GM18502 (cell line): ENCODE measurements around the gene HLA-DPB1.
A peak's percentile ranks its signal among the peaks of the same experiment; 100 is the strongest.
"Not testable (repeated sequence)": the region's sequence is repeated elsewhere in the genome, so short reads cannot be mapped to it uniquely, and the experiment has no call there.

ENCODE experiments used
- ATAC-seq: cut with Tn5 transposase; IDR thresholded peaks from one replicate; pipeline ENCODE4 v1.9.1; 2021; ENCODE audit warnings: mild to moderate bottlenecking; ENCODE audit not compliant: unreplicated experiment, poor library complexity

HLA-DPB1 gene

DNA sequence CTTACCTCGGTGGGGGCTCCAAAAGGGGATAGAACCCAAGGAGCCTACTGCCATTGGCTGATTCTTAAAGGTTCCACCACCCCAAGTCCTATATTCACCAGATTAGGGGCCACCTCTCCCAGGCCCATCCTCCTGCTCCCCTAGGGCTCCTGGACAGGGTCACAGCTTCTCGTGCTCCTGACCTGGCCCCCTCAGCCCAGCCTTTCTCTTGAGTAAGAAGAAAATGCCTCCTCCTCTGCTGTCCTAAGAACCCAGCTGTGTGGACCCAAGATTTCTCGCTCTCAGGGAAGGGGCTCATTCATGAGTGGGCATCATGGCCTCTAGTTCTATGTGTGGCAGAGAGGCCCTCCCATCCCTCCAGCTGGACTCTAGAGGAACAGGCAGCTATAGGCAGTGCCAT, 16.6 kb downstream of the HLA-DPB1 start:
- no peak for ATAC-seq

DNA sequence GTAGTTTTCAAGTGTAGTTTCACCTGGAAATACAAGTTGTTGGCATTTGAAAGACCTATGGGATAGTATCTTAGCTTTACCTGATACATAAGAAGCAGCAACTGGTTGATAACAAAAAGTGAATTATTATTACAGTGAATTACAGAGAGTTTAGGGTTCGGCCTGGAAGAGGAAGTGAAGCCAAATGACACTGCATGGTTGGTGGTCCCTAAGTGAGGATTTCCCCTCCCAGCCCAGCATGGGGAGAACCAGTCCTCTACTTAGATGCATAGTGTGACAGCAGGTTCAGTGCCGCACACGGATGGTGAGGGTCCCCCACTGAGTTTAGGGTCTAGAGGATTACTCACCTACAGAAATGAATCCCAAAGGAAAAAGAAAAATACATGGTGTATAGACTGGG, 18.1 kb downstream of the HLA-DPB1 start:
- ATAC-seq = no peak

DNA sequence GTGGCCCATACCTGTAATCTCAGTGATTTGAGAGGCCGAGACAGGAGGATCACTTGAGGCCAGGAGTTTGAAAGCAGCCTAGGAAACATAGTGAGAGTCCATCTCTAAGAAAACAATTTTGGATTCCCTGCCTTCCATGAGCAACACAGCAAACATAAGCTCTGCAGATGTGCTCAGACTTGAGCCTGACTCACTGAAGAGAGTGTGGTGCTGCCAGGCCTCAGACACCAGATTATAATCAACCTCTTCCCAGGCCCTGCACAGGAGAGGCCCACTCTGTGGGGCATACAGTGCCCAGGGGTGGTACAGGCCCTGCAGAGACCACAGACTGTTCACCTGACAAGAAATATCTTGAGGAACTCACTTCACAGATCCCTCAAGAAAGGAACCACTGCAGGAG, 19.9 kb downstream of the HLA-DPB1 start:
- ATAC-seq = no peak

DNA sequence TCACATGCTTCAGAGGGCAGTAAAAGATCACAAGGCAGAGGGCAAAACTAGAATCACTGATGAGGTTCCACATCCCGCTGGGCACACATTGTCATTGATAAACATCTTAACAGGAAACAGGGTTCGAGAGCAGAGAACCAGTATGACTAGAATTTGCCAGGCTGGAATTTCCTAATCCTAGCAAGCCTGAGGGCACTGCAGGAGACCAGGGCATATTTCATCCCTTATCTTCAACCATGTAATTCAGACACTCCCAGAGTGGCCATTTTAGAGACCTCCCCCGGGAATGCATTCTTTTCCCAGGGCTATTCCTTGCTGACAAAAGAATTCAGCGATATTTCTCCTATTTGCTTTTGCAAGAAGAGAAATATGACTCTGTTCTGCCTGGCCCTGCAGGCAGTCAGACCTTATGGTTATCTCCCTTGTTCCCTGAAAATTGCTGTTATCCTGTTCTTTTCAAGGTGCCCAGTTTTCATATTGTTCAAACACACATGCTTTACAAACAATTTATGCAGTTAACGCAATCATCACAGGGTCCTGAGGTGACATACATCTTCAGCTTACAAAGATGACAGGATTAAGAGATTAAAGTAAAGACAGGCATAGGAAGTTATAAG, 25.4 kb downstream of the HLA-DPB1 start:
- ATAC-seq = not testable (repeated sequence)

DNA sequence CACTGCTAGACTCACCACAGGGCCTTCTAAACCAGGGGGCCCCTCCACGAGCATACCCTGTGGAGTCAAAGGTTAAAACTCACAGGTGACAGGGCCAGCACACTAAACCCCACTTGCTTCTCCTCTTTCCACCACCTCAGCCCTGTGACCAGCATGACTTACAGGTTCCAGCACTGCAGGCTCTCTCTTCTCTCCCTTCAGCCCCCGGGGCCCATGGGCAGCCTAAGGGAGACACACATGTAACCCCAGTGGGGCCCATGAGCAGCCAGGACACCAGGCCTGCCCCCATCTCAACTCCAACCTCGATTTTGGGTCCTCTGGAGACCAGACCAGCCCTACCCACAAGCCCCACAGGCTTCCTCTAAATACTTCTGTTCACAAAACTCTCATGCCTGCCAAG, 28.0 kb downstream of the HLA-DPB1 start:
- no peak for ATAC-seq

DNA sequence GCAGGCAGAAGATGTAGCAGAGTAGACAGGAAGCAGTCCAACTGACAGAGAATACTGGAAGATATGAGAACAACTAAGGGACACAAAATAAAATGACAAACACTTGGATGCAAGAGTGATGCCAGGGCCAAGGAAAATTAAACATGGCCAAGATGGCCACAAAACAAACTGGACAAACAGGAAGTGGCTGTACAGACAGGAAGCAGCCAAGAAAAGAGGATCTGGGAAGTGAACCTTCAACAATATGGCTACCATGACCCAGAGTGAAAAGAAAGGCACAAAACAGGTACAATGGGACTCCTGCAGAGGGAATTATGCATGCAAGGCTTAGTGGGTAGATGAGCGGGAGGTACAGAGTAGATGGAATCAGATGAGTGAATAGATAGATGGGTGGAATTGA, 29.1 kb downstream of the HLA-DPB1 start:
- no peak for ATAC-seq

DNA sequence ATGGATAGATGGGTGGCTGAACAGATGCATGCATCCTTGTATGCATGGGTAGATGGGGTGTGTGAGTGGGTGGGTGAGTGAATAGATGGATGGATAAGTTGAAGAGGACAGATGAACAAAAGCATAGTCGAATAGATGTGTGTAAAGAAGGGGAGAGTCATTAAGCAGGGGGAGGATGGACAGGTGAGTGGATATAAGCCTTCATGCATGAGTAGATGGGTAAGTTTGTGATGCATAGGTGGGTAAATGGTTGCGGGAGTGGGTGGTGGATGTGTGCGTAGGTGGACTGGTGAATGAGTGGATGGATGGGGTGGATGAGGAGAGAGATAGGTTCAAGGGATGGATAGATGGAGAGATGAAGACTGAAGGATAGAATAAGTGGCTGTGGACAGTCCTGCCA, 29.6 kb downstream of the HLA-DPB1 start:
- ATAC-seq = no peak

DNA sequence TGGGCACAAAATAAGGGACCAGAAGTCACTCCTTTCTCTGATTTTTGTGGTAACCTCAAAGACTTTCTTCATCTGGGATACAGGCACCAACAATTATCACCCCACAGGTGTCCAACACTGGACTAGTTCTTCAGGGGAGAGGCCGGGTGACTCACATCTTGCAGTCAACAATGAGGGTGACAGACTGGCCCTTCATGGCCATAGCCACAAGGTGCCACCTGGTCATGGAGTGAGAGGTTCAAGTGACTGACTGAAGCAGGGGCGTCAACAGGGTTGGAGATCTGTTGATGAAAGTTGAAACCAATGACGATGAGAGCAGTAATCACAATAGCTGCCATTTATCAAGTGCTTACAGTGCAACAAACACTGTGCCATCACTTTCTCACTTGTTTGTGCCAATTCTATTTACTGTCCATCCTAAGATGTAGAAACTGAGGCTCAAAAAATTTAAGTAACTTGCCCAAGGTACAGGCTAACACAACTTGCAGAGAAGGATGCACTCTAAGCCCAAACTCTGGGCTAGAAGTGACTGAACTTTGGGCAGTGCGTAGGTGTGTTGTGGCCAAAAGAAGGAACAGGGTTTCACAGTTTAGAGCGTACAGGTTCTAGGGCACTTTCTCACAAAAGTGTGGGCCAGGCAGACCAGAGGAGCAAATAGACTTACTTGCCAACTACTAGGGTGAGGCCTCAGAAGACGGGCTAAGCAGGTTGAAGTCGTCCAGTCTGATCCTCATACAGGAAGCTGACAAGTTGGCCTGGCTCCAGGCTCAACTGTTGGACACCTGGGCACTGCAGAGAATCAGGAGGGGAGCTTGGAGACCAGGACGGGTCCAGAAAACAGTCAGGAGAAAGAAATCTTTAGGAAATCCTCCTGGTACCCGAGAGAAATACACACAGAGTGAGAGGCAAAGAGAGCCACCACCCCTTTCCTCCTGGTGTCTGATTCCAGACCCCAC, 30.4 kb downstream of the HLA-DPB1 start:
- ATAC-seq = no peak

DNA sequence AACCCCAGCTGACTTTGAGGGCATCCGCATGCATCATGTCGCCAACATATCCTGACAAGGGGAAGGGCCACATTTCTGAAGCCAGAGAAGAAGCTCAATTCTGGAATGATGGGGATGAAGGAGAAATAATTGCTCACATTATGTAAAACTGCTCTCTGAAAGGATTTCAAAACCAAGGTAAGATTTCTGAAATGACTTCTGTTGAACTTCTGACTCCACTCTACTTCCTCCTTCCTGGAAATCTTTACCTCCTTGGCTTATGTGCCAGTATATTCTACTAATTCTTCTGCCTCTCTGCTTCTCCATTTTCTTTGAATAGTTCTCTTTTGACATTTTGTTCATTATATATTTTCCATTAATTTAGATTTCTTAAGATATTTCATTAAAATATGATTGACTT, 31.9 kb downstream of the HLA-DPB1 start:
- ATAC-seq = no peak

DNA sequence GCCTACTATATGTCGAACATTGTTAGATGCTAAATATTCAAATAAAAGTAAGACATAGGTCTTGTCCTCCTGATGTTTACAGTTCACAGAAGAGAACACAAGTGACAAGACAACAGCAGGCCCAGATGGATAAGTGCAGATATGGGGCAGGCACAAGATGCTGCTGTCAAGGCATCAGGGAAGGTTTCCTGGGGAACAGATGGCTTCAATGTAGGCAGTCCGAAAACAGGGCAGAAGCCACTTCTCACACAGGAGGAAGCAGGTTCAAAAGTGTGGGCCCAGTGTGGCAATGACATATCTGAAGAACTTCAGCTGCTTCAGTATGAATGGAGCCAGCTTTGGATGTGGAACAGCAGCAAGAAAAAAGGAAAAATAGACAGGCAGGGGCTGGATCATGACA, 32.5 kb downstream of the HLA-DPB1 start:
- no peak for ATAC-seq

DNA sequence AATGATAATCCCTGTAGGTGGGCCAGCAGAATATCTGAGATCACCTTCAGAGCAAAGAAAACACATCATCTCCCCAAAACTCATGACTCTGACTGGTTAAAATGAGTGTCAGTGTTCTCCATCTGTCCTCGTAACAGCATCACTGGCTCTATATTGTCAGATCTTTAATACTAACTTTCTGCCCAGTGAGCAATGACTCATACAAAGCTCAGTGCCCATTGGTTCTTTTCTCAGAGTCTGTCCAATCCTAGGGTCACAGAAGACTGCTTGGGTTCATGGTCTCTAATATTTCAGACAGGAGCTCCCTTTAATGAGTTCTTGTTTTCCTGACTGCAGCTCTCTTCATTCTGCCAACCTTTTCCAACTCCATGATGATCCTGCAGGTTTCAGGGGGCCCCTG, 36.4 kb downstream of the HLA-DPB1 start:
- peak; percentile 92 for ATAC-seq

DNA sequence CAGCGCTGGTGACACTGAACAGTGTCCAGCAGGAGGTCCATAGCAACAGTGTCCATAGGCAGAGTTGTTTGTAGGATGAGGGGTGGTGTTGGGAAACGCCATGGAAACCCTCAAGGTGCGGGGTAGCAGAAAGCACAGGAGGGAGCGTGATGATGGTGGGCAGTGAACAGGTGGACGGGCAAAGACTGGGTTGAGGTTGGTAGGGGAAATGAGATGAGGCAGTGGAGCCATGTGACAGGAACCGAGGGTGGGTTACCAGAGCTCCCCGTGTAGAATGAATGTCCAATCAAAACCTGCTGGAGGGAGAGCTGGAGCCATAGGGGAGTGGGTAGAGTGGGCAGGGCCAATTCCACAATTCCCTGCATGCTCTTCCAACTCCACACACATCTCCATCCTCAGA, 38.0 kb downstream of the HLA-DPB1 start:
- no peak for ATAC-seq

DNA sequence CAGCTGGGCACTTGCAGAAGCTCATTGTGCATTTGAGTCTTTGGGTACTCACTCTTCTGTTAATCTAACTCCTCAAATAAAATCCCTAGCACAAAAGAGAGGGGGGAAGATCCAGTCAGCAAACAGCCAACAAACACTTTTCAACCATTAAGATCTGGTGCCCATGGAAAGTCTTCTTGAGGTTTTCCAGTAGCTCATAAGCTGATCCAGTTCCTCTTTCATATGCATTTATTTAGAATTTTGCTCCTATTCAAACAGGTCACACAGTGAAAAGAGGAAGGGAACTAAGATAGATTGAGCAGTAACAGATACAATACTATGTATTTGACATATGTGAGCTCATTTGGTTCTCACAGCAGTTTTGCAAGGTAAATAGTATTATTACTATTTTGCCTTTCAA, 38.6 kb downstream of the HLA-DPB1 start:
- ATAC-seq = no peak

DNA sequence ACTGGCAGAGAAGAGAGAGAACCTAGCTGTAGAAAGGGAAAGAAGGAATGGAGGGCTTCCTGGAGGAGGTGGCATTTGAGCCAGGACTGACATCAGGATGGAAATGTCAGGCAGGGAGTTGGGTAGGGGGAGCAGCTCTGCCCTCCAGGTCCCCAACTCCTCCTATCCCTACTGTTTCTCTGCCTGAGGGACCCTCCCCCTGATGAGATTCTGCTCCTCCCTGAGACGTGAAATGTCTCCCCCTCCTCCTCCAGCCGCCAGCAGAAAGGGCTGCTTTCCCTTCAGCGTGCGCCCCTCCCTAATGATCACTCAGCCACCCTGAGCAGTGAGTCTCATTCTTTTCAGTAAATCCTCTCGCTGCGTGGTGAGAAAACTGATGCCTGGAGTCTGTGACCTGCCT, 40.6 kb downstream of the HLA-DPB1 start:
- no peak for ATAC-seq

DNA sequence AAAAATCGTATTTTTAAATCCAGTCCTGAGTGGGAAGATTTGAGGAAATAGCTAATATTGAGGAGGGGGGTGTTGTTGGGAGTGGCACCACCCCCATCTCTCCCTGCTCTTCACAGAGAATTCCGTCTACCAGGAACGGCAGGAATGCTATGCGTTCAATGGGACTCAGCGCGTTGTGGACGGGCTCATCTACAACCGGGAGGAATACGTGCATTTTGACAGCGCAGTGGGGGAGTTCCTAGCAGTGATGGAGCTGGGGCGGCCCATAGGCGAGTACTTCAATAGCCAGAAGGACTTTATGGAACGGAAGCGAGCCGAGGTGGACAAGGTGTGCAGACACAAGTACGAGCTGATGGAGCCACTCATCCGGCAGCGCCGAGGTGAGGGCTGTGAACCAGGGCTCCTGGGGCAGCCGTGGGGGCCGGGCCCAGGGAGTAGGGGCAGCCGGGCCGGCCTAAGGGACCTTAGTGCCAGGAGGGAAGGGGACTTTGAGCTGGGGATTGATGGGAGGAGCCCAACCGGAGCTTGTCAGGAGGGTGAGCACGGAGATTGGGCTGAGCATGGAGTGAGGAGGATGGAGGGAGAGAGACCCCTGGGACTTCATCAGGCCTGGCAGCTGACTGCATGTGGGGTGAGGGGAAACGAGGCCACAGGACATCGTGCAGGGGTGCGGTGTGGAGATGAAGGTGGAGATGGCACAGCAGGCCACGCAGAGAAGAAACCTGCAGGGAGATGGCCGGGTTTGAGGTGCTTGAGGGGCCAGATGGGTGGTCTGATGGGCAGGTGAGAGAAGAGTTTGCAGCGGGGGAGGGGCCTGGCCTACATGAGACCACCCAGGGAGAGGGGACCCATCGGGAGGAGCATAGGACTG, 41.3 kb downstream of the HLA-DPB1 start:
- no peak for ATAC-seq

DNA sequence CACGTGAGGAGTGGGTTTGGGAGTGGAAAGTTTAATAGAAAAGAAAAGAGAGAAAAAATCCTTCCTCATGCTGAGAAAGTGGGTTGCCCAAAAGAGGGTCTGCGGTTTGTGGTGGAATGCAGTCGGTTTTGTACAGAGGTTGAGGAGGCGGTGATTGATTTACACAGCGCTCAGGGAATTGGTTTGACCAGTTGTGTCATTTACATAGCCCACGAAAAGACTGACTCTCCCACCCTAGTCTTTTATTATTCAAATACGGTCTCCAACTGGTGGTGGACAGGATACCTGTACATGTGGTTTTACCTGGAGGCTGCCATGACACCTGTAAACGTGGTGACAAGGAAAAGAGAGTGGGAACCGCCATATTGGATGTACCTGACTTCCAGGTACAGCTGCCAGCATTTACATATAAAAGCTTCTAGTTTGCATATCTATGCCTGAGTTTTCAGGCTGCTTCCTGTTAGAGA, 42.1 kb downstream of the HLA-DPB1 start:
- no peak for ATAC-seq

DNA sequence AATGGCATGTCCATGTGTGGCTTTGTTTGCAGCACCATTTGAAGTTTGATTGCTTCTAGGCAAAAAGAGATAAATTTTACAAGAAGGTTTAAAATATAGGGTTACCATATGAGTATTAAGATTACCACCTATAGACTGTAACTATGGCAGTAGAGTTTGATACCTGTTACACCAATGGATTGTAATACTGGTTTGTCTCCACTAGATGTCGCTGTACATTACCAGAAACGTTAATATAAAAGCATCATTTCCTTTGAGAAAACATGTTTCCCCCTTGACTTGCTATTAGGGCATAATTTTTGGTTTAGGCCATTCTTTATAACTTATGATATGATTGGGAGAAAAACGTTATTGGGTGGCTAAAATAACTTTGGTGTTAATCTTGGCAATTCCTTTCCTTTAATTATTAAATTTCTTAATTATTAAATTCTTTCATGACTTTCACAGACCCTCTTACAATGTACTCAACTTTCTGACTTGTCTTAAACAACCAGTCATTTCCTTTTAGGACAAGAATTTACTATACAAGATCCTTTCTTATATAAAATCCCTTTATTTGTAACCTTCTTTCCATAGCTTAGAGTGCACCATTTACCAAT, 42.8 kb downstream of the HLA-DPB1 start:
- no peak for ATAC-seq

DNA sequence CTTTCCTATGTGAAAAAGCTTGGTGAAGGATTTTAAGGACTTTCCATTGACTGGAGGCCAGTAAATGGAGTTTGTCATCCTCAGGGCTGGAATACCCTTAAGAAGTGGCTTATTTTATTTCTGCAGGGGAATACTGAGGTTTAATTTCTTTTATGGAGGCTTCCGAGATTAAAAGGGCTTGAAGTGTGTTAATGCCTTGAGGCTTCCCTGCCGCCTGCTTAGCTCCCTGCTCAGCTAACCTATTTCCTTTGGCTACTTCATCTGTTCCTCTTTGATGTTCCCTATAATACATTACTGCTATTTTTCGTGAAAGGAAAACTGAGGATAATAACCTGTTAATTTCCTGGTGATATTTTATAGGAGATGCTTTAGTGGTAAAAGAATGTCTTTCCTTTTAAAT, 44.2 kb downstream of the HLA-DPB1 start:
- no peak for ATAC-seq

DNA sequence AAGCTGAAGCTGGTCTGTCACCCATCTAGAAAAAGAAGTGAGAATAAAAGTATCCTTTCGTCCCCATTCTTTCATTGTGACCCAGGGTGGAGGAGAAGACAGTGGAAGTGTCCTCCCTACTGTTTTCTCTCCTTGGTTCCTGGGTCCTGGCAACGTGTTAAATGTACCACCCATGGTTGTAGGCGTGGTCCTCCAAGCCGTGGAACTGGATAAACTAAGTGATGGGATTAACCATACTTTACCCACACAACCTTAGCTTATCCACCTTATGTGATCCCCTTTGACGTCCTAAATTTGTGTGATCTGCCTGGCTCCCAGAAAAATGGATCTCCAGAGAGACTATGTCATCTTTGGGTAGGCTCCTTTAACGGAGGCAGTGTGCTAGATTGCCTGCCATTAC, 47.4 kb downstream of the HLA-DPB1 start:
- ATAC-seq = no peak

DNA sequence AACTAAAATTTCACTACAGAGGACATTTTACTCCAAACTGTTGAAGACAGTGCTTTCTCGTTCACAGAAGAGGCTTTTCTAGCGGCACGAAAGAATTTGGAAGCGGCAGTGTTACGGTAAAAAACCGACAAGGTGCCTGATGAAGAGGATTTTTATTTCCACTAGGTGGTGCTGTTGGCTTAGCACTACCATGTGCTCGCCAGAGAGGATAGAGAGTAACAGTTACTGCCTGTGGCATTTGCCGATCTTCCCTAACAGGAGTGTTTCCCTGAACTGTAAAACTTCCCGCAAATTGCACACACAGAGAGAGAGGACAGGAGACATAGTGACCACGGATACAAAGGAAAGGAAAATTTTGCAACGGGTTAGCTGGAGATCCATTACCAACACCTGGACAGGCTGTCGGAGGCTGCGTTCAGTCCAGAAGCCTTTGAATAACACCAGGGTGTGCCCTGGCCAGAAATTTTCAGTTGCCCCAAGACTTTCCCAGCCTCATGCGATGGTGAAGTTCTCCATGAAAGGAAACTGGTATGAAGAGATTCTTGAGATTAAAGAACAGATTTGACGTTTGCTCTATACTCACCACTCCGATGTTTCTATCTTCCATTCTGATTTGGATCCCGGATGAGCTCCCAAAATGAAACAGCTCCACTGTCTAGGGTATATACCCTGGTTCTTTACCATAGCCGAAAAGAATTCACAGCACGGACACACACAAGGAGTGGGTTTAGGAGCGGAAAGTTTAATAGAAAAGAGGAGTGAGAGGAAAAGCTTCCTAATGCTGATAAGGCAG, 48.1 kb downstream of the HLA-DPB1 start:
- no peak for ATAC-seq
